ENCODE results near the gene SLC1A2. TPM values are rescaled to one million over a fixed set of nuclear protein-coding genes. Genes with fewer than 3 reads are reported as not detected.

SLC1A2 gene
- total RNA-seq, 1 donor from 2014 or later, result 0.25 TPM

- no peak overlapping the region for H3K27ac Mint-ChIP-seq (ENCODE audit: unreplicated experiment)
- Histone ChIP-seq H3K9ac (ENCODE audit: low read length) (no peak overlapping the region), H3K27me3 (ENCODE audit: insufficient read depth, low read length) (no peaks in the 10 kb centered on the region), H3K4me1 (ENCODE audit: insufficient read depth, low read length) (peaks cover 15% of the 10 kb centered on the region), H3K4me3 (ENCODE audit: insufficient read depth, low read depth, low read length) (no peak overlapping the region), H3K36me3 (ENCODE audit: insufficient read depth, low read length) (no peaks in the 10 kb centered on the region), H3K4me2 (ENCODE audit: low read length) (no peak overlapping the region), H3K9me3 (ENCODE audit: insufficient read depth, low read depth, low read length) (no peaks in the 10 kb centered on the region), H3K27ac (ENCODE audit: low read depth, low read length) (no peak overlapping the region), H3K79me2 (ENCODE audit: insufficient read depth, low read length) (no peaks in the 10 kb centered on the region), H4K20me1 (ENCODE audit: insufficient read depth, low read length) (no peaks in the 10 kb centered on the region), H2AFZ (ENCODE audit: low read depth, low read length) (no peak overlapping the region)
- no peaks in the 10 kb centered on the region for H3K9me3 Mint-ChIP-seq (ENCODE audit: unreplicated experiment)
- peaks cover 1% of the 10 kb centered on the region for H3K27me3 Mint-ChIP-seq (ENCODE audit: low read depth, unreplicated experiment)
- no peak for FAIRE-seq
- H3K4me1 Mint-ChIP-seq (ENCODE audit: low read depth, unreplicated experiment), result no peaks in the 10 kb centered on the region
- no peak overlapping the region for H3K4me3 Mint-ChIP-seq (ENCODE audit: unreplicated experiment)
- no peak for TF ChIP-seq CTCF (IDR thresholded peaks at IDR 0.05; ENCODE audit: insufficient read depth, low read depth, low read length)
- no peak for TF ChIP-seq EZH2 (IDR thresholded peaks at IDR 0.05; ENCODE audit: insufficient read depth, low read length)
- no peak for DNase-seq (ENCODE audit: low read depth)
- H3K36me3 Mint-ChIP-seq (ENCODE audit: low read depth, unreplicated experiment), result no peaks in the 10 kb centered on the region
Observed at GRCh38 chr11:35317253-35317652, 102.1 kb downstream of the SLC1A2 start.

- Histone ChIP-seq H3K27me3 (ENCODE audit: insufficient read depth, low read length) (no peaks in the 10 kb centered on the region), H2AFZ (ENCODE audit: low read depth, low read length) (no peak overlapping the region), H3K4me2 (ENCODE audit: low read length) (no peak overlapping the region), H3K36me3 (ENCODE audit: insufficient read depth, low read length) (no peaks in the 10 kb centered on the region), H3K4me1 (ENCODE audit: insufficient read depth, low read length) (peaks cover 8% of the 10 kb centered on the region), H4K20me1 (ENCODE audit: insufficient read depth, low read length) (no peaks in the 10 kb centered on the region), H3K27ac (ENCODE audit: low read depth, low read length) (no peak overlapping the region), H3K79me2 (ENCODE audit: insufficient read depth, low read length) (no peaks in the 10 kb centered on the region), H3K4me3 (ENCODE audit: insufficient read depth, low read depth, low read length) (no peak overlapping the region), H3K9ac (ENCODE audit: low read length) (no peak overlapping the region), H3K9me3 (ENCODE audit: insufficient read depth, low read depth, low read length) (no peaks in the 10 kb centered on the region)
- Mint-ChIP-seq H3K27ac (ENCODE audit: unreplicated experiment) (no peak overlapping the region), H3K36me3 (ENCODE audit: low read depth, unreplicated experiment) (no peaks in the 10 kb centered on the region), H3K4me1 (ENCODE audit: low read depth, unreplicated experiment) (no peaks in the 10 kb centered on the region), H3K4me3 (ENCODE audit: unreplicated experiment) (no peak overlapping the region), H3K9me3 (ENCODE audit: unreplicated experiment) (no peaks in the 10 kb centered on the region), H3K27me3 (ENCODE audit: low read depth, unreplicated experiment) (no peaks in the 10 kb centered on the region)
- no peak for TF ChIP-seq CTCF (IDR thresholded peaks at IDR 0.05; ENCODE audit: insufficient read depth, low read depth, low read length)
- no peak for TF ChIP-seq EZH2 (IDR thresholded peaks at IDR 0.05; ENCODE audit: insufficient read depth, low read length)
- FAIRE-seq, result no peak
- DNase-seq (ENCODE audit: low read depth), result peak; percentile 90
Observed at GRCh38 chr11:35316161-35316560, 103.2 kb downstream of the SLC1A2 start.

GRCh38 chr11:35313760-35314153, 105.6 kb downstream of the SLC1A2 start:
- Histone ChIP-seq H3K27me3 (ENCODE audit: insufficient read depth, low read length) (no peaks in the 10 kb centered on the region), H3K4me3 (ENCODE audit: insufficient read depth, low read depth, low read length) (no peak overlapping the region), H3K4me2 (ENCODE audit: low read length) (no peak overlapping the region), H3K4me1 (ENCODE audit: insufficient read depth, low read length) (peaks cover 3% of the 10 kb centered on the region), H3K27ac (ENCODE audit: low read depth, low read length) (no peak overlapping the region), H3K9ac (ENCODE audit: low read length) (no peak overlapping the region), H2AFZ (ENCODE audit: low read depth, low read length) (no peak overlapping the region), H4K20me1 (ENCODE audit: insufficient read depth, low read length) (no peaks in the 10 kb centered on the region), H3K9me3 (ENCODE audit: insufficient read depth, low read depth, low read length) (no peaks in the 10 kb centered on the region), H3K36me3 (ENCODE audit: insufficient read depth, low read length) (no peaks in the 10 kb centered on the region), H3K79me2 (ENCODE audit: insufficient read depth, low read length) (no peaks in the 10 kb centered on the region)
- Mint-ChIP-seq H3K9me3 (ENCODE audit: unreplicated experiment) (no peaks in the 10 kb centered on the region), H3K4me1 (ENCODE audit: low read depth, unreplicated experiment) (no peaks in the 10 kb centered on the region), H3K4me3 (ENCODE audit: unreplicated experiment) (no peak overlapping the region), H3K27me3 (ENCODE audit: low read depth, unreplicated experiment) (peaks cover 12% of the 10 kb centered on the region), H3K36me3 (ENCODE audit: low read depth, unreplicated experiment) (no peaks in the 10 kb centered on the region), H3K27ac (ENCODE audit: unreplicated experiment) (no peak overlapping the region)
- DNase-seq (ENCODE audit: low read depth), result no peak
- FAIRE-seq, result no peak
- TF ChIP-seq CTCF (IDR thresholded peaks at IDR 0.05; ENCODE audit: insufficient read depth, low read depth, low read length), result no peak
- TF ChIP-seq EZH2 (IDR thresholded peaks at IDR 0.05; ENCODE audit: insufficient read depth, low read length), result no peak
